Lower leg skin (tissue), 4 donors: ENCODE results near the gene ARAP1. TPM values are rescaled to one million over a fixed set of nuclear protein-coding genes. Genes with fewer than 3 reads are reported as not detected.
A peak's percentile ranks its signal among the peaks of the same experiment; 100 is the strongest.

Source experiments
- DNase-seq, 2 donors: peaks; one replicate each; pipeline ENCODE4 v3.0.0-alpha.2; 2019; ENCODE audit warnings: low spot score in 2 of 2
- H3K4me3 ChIP-seq: fragments of 200-600 bp; sonication (generic); 2 replicates; pipeline ENCODE4 v1.5.1; 2017; ENCODE audit warnings: mild to moderate bottlenecking, low read depth; ENCODE audit not compliant: poor library complexity, severe bottlenecking
- CTCF ChIP-seq, 3 donors: fragments of 450-650 bp; IDR thresholded peaks; one replicate each; pipeline ENCODE4 v1.5.1; 2016; ENCODE audit warnings: antibody characterized with exemption in 3 of 3, mild to moderate bottlenecking in 3 of 3, moderate library complexity in 2 of 3
- POLR2A ChIP-seq, 2 donors: fragments of 450-650 bp; IDR thresholded peaks; one replicate each; pipeline ENCODE4 v1.6.1; 2016 to 2017; ENCODE audit warnings: antibody characterized with exemption in 2 of 2, mild to moderate bottlenecking in 1 of 2, moderate library complexity in 1 of 2
- WGBS, 2 donors: methylation state at CpG; one replicate each; pipeline ENCODE4 v1.1.5; 2018; 5-methylcytosine and 5-hydroxymethylcytosine counted together
- intact Hi-C: fragments of 100-400 bp; cut with DNase I; formaldehyde crosslinking; loops from one replicate; pipeline ENCODE4 v1.15.0; 2023; ENCODE audit warnings: low total_unique reads
- total RNA-seq, 4 donors: library from RNA; depleted of rRNA; stranded (reverse); fragments of >200 nt; gene quantifications; one replicate each; pipeline ENCODE4 v1.1.0, GENCODE V29; 2016

The ARAP1 gene
- total RNA-seq, 4 donors from 2014 or later, result 60.6 to 89.6 (median 80.6) TPM

DNA sequence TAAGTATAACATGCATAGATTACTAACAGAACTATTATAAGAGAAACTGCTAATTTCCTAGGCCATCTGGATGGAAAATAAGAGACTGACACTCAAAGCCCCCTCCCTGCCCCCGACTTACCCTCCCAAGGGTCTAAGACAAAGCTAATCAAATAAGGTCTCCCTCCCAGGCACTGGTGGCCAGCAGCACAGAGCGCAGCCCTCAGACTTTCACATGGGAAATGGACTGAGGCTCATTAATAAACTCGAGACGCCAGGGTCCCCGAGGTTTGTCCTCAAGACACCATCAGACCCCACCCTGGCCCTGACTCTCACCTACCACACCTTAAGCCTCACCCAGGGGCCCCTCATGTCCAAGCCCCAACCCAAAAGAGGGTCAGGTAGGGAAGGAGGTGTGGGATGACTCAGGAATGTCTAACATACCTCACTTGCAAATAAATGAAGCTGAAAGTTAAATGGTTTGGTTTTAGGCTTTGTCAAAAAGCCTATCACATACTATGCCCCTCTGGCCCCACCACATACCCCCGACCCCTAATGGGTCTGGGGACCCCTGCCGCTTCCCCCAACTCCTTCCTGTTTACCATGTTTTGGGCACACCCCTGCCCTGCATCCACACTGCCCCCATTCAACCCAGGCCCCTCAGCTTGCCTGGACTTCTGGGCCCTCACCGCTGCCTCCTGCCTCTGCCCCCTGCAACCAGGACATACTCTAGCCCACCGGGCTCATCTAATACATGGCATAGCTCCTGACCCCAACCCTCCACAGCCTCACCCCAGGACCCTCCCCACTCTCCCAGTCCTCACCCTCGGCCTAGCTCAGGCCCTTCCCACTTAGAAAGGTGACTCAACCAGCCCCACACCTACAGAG lies 11.4 kb downstream of the ARAP1 start:
- WGBS, 2 donors, result 68 to 77% methylated on average over 10 of the region's 10 CpGs
- DNase-seq, result no peak
- TF ChIP-seq POLR2A (IDR thresholded peaks at IDR 0.05) (no peak), CTCF (IDR thresholded peaks at IDR 0.05) (no peak)
- intact Hi-C loops, result no loop called here
- H3K4me3 ChIP-seq, result no peak overlapping the region

GRCh38 chr11:72740060-72740424 lies 12.2 kb downstream of the ARAP1 start:
- TF ChIP-seq POLR2A (IDR thresholded peaks at IDR 0.05) (no peak), CTCF (IDR thresholded peaks at IDR 0.05) (no peak)
- WGBS, 2 donors, result 96 to 97% methylated on average over 2 of the region's 2 CpGs
- no peak overlapping the region for H3K4me3 ChIP-seq
- DNase-seq, result no peak
- intact Hi-C loops, result no loop called here

GRCh38 chr11:72739240-72740059 lies 12.8 kb downstream of the ARAP1 start:
- intact Hi-C loops, result no loop called here

GRCh38 chr11:72738199-72739141 lies 13.7 kb downstream of the ARAP1 start:
- H3K4me3 ChIP-seq, result no peak overlapping the region
- intact Hi-C loops, result no loop called here
- TF ChIP-seq CTCF (IDR thresholded peaks at IDR 0.05) (no peak), POLR2A (IDR thresholded peaks at IDR 0.05) (no peak)
- peak in 1 of 2 donors; percentile 92 for DNase-seq
- 73 to 86% methylated on average over 10 to 11 of the region's 11 CpGs for WGBS, 2 donors

More at GRCh38 chr11:72739240-72740059, 12.8 kb downstream of the ARAP1 start:
- no peak for TF ChIP-seq POLR2A (IDR thresholded peaks at IDR 0.05)
- TF ChIP-seq CTCF (IDR thresholded peaks at IDR 0.05), result no peak
- DNase-seq, result no peak
- 87 to 88% methylated on average over 10 of the region's 10 CpGs for WGBS, 2 donors
- H3K4me3 ChIP-seq, result no peak overlapping the region

GRCh38 chr11:72737336-72737735 lies 14.9 kb downstream of the ARAP1 start:
- no peak overlapping the region for H3K4me3 ChIP-seq
- DNase-seq, result no peak
- 83 to 87% methylated on average over 1 of the region's 1 CpG for WGBS, 2 donors
- TF ChIP-seq POLR2A (IDR thresholded peaks at IDR 0.05), result no peak
- TF ChIP-seq CTCF (IDR thresholded peaks at IDR 0.05), result no peak
- intact Hi-C loops, result no loop called here
